Brain microvascular endothelial cell (primary cell): ENCODE data around the gene SLC6A16.
"Not testable (repeated sequence)": the region's sequence is repeated elsewhere in the genome, so short reads cannot be mapped to it uniquely, and the experiment has no call there.

Source experiments
- DNase-seq: peaks from one replicate; pipeline ENCODE4 v3.0.0-alpha.2; 2020
- H3K27ac ChIP-seq: fragments of 250-450 bp; sonication (Bioruptor Pico); 2 replicates; pipeline ENCODE4 v1.5.1; 2020; ENCODE audit warnings: mild to moderate bottlenecking, moderate library complexity
- H3K27me3 ChIP-seq: fragments of 250-450 bp; sonication (Bioruptor Pico); replicated peaks from 2 replicates; pipeline ENCODE4 v1.5.1; 2020; ENCODE audit warnings: mild to moderate bottlenecking
- H3K36me3 ChIP-seq: fragments of 250-450 bp; sonication (Bioruptor Pico); replicated peaks from 2 replicates; pipeline ENCODE4 v1.5.1; 2020; ENCODE audit warnings: mild to moderate bottlenecking
- H3K4me3 ChIP-seq: 2 replicates; pipeline ENCODE4 v1.5.1; 2011; ENCODE audit warnings: low read depth, mild to moderate bottlenecking, control low read depth, low read length, moderate library complexity
- in situ Hi-C: cut with HindIII; loops from 2 replicates; pipeline ENCODE4 v1.10.0; 2017; ENCODE audit warnings: low sequenced_read_pairs, low pct_ligation_motif_present
- TF ChIP-seq, protein P1 (sequence below): IDR thresholded peaks from 2 replicates; pipeline ENCODE4 v1.5.1; 2011; ENCODE audit warnings: low read depth, mild to moderate bottlenecking, moderate library complexity, low read length, control low read depth, inconsistent platforms; ENCODE audit errors: missing control alignments

SLC6A16 gene

DNA sequence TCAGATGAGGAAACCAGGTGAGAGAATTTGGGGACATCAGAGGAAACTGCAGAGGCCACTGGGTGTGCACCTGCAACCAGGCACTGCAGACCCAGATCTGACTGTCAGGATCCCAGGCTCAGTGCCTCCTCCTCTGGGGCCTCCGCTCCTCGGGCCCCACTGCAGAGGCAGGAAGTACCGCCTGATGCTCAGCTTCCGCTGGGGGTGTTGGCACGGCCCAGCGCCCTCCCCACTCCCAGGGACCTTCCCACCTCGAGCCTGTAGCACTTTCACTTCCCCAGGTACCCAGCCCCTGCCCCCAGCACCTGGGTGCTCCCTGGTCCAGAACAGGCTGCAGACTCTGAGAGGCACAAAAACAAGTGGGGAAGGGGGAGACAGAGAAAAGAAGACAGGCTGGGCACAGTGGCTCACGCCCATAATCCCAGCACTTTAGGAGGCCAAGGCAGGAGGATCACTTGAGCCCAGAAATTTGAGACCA, 8.9 kb upstream of the SLC6A16 start:
- no peaks in the 10 kb centered on the region for H3K36me3 ChIP-seq
- H3K27me3 ChIP-seq: no peaks in the 10 kb centered on the region
- no peak overlapping the region for H3K4me3 ChIP-seq
- no peak for DNase-seq
- TF ChIP-seq, protein P1, sequence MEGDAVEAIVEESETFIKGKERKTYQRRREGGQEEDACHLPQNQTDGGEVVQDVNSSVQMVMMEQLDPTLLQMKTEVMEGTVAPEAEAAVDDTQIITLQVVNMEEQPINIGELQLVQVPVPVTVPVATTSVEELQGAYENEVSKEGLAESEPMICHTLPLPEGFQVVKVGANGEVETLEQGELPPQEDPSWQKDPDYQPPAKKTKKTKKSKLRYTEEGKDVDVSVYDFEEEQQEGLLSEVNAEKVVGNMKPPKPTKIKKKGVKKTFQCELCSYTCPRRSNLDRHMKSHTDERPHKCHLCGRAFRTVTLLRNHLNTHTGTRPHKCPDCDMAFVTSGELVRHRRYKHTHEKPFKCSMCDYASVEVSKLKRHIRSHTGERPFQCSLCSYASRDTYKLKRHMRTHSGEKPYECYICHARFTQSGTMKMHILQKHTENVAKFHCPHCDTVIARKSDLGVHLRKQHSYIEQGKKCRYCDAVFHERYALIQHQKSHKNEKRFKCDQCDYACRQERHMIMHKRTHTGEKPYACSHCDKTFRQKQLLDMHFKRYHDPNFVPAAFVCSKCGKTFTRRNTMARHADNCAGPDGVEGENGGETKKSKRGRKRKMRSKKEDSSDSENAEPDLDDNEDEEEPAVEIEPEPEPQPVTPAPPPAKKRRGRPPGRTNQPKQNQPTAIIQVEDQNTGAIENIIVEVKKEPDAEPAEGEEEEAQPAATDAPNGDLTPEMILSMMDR: no peak
- no peak overlapping the region for H3K27ac ChIP-seq
- in situ Hi-C loops: no loop called here

DNA sequence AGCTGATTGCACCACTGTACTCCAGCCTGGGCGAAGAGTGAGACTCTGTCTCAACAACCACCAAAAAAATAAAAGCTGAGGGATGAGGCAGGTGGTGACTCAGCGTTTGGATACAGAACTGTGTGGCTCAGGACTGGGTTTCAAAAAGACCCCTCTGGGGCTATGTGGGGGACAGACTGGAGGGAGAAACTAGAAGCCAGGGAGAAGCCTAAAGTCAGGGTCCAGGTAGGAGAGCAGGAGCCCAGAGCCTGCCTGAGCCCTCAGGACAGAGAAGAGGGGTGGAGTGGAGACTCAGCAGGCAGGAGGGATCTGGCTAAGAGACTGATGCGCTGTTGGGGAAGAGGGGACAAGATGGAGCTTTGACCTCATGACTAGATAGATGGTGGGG, 8.4 kb upstream of the SLC6A16 start:
- in situ Hi-C loops: no loop called here
- TF ChIP-seq, protein P1: no peak
- no peak overlapping the region for H3K27ac ChIP-seq
- H3K27me3 ChIP-seq: no peaks in the 10 kb centered on the region
- no peak overlapping the region for H3K4me3 ChIP-seq
- DNase-seq: no peak
- no peaks in the 10 kb centered on the region for H3K36me3 ChIP-seq

DNA sequence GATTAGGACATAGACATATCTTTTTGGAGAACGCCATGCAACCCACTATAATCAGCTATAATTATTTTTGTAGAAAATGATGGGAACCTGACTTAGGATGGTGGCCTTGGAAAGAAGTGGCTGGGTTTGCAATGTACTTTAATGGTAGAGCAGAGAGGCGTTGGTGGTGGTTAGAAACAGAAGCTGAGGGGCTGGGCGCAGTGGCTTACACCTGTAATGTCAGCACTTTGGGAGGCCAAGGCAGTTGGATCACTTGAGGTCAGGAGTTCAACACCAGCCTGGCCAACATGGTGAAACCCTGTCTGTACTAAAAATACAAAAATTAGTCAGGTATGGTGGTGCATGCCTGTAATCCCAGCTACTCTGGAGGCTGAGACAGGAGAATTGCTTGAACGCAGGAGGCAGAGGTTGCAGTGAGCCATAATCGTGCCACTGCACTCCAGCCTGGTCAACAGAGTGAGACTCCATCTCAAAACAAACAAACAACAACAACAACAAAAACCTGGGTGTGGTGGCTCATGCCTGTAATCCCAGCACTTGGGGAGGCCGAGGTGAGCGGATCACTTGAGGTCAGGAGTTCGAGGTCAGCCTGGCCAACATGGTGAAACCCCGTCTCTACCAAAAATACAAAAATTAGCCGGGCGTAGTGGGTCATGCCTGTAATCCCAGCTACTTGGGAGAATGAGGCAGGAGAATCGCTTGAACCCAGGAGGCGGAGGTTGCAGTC, 7.9 kb upstream of the SLC6A16 start:
- H3K36me3 ChIP-seq, in situ Hi-C loops, H3K4me3 ChIP-seq, H3K27me3 ChIP-seq, DNase-seq, H3K27ac ChIP-seq: not testable (repeated sequence)

DNA sequence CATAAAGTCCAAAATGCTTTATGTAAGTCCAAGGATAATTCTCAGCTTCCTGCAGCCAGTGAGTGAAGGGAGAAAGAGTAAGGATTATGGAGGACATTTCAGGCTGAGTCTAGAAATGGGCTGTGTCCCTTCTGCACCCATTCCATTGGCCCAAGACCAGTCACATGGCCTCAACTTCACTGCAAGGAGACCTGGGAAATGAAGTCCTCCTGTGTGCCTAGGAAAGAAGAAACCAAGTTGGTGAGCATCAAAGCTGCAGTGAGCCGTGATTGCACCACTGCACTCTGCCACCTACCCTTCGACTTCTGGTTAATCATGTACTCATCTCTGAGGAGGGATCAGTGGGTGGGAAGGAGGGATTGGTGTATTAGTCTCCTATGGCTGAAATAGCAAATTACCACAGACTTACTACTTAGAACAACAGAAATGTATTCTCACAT, 6.6 kb upstream of the SLC6A16 start:
- DNase-seq: peak; percentile 54
- Histone ChIP-seq H3K27ac (no peak overlapping the region), H3K36me3 (no peaks in the 10 kb centered on the region), H3K4me3 (no peak overlapping the region), H3K27me3 (no peaks in the 10 kb centered on the region)
- TF ChIP-seq, protein P1: no peak
- in situ Hi-C loops: no loop called here

DNA sequence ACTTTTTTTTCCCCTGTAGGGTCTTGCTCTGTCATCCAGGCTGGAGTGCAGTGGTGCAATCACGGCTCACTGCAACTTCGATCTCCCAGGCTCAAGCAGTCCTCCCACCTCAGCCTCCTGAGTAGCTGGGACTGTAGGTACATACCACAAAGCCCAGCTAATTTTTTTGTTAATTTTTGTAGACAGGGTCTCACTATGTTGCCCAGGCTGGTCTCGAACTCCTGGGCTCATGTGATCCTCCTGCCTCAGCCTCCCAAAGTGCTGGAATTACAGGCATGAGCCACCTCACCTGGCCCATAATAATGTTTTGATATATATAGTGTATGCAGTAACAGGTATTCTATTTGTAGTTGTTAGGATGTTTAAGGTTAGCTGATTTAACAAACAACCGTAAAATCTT, 6.2 kb upstream of the SLC6A16 start:
- in situ Hi-C loops, DNase-seq, H3K4me3 ChIP-seq, H3K27ac ChIP-seq, H3K27me3 ChIP-seq, H3K36me3 ChIP-seq: not testable (repeated sequence)

DNA sequence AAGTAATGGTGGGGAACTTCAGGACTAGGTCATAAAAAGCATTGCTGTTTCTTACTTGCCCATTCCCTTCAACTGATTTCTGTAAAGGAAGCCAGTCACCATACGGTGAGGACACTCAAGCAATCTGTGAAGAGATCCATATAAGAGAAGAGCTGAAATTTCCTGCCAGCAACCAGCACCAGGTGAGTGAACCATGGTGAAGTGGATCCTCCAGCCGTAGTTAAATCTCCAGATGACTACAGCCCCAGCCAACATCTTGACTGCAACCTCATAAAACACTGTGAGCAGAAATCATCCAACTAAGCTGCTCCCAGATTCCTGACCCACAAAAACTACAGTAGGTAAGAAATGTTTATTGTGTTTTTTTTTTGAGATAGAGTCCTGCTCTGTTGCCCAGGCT, 3.8 kb upstream of the SLC6A16 start:
- no peak for DNase-seq
- Histone ChIP-seq H3K36me3 (no peaks in the 10 kb centered on the region), H3K4me3 (no peak overlapping the region), H3K27me3 (no peaks in the 10 kb centered on the region), H3K27ac (no peak overlapping the region)
- TF ChIP-seq, protein P1: no peak
- in situ Hi-C loops: no loop called here
